HEK293T (cell line): ENCODE results near the gene XIAP.

Source experiments
- BHLHE40 ChIP-seq: fragments of 450-650 bp; IDR thresholded peaks from 2 replicates; pipeline ENCODE4 v1.6.1; 2016; ENCODE audit warnings: mild to moderate bottlenecking, moderate library complexity, borderline replicate concordance
- FOXA1 ChIP-seq: fragments of 450-650 bp; IDR thresholded peaks from 2 replicates; pipeline ENCODE4 v1.6.1; 2016; ENCODE audit warnings: mild to moderate bottlenecking
- FOXK2 ChIP-seq: fragments of 450-650 bp; IDR thresholded peaks from 2 replicates; pipeline ENCODE4 v1.6.1; 2016; ENCODE audit warnings: mild to moderate bottlenecking
- FOXM1 ChIP-seq: fragments of 450-650 bp; IDR thresholded peaks from 2 replicates; pipeline ENCODE4 v1.6.1; 2017; ENCODE audit warnings: mild to moderate bottlenecking, borderline replicate concordance
- SP1 ChIP-seq: fragments of 450-650 bp; IDR thresholded peaks from 2 replicates; pipeline ENCODE4 v1.6.1; 2017
- SUZ12 ChIP-seq: fragments of 450-650 bp; IDR thresholded peaks from 2 replicates; pipeline ENCODE4 v1.6.1; 2016; ENCODE audit warnings: mild to moderate bottlenecking

- no peak for TF ChIP-seq SP1
- no peak for TF ChIP-seq BHLHE40
- no peak for TF ChIP-seq FOXK2
- no peak for TF ChIP-seq FOXA1
- TF ChIP-seq FOXM1: no peak
- TF ChIP-seq SUZ12: no peak
Observed at GRCh38 chrX:123882391-123882790, 22.5 kb downstream of the XIAP start.
